IMR-90 (cell line): ENCODE results near the gene ZC3H4.

Experiments
- FOS ChIP-seq: fragments of 150-350 bp; IDR thresholded peaks from 2 replicates; pipeline ENCODE4 v1.6.1; 2016; ENCODE audit warnings: low read depth, low read length
- MAZ ChIP-seq: IDR thresholded peaks from 2 replicates; pipeline ENCODE4 v1.6.1; 2012; ENCODE audit warnings: low read depth, mild to moderate bottlenecking, low read length, improper control_type of control experiment, moderate library complexity, borderline replicate concordance
- POLR2A ChIP-seq: IDR thresholded peaks from 2 replicates; pipeline ENCODE4 v1.6.1; 2012; ENCODE audit warnings: mild to moderate bottlenecking, low read depth, low read length
- RAD21 ChIP-seq: IDR thresholded peaks from 2 replicates; pipeline ENCODE4 v1.6.1; 2012; ENCODE audit warnings: low read length, improper control_type of control experiment
- RFX5 ChIP-seq: IDR thresholded peaks from 2 replicates; pipeline ENCODE4 v1.8.0; 2012; ENCODE audit warnings: low read depth, mild to moderate bottlenecking, low read length, moderate library complexity
- SMC3 ChIP-seq: fragments of 150-350 bp; IDR thresholded peaks from 2 replicates; pipeline ENCODE4 v1.6.1; 2016; ENCODE audit warnings: low read depth, mild to moderate bottlenecking, antibody characterized with exemption, low read length, moderate library complexity
- TF ChIP-seq, protein P1 (sequence below): conservative IDR thresholded peaks from 2 replicates; pipeline ENCODE4 v1.5.1; 2012; ENCODE audit warnings: mild to moderate bottlenecking, low read depth, low read length, improper control_type of control experiment

DNA sequence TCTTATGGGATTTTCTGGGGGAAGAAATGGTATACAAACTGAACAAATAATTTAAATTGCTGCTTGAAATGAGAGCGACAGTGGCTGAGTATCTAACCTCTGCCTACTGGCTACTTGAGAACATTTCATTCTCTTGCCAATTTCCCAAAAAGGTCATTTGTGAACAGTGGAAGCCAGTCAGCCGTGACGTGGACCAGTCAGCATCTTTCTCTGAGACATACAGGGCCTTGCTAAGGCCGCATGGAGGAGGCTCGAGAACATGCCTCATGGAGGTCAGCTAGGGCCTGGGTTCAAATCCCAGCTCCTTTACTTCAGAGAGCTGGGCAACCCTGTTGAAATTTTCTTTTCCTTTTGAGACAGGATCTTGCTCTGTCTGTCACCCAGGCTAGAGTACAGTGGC, 20.3 kb downstream of the ZC3H4 start:
- TF ChIP-seq, protein P1, sequence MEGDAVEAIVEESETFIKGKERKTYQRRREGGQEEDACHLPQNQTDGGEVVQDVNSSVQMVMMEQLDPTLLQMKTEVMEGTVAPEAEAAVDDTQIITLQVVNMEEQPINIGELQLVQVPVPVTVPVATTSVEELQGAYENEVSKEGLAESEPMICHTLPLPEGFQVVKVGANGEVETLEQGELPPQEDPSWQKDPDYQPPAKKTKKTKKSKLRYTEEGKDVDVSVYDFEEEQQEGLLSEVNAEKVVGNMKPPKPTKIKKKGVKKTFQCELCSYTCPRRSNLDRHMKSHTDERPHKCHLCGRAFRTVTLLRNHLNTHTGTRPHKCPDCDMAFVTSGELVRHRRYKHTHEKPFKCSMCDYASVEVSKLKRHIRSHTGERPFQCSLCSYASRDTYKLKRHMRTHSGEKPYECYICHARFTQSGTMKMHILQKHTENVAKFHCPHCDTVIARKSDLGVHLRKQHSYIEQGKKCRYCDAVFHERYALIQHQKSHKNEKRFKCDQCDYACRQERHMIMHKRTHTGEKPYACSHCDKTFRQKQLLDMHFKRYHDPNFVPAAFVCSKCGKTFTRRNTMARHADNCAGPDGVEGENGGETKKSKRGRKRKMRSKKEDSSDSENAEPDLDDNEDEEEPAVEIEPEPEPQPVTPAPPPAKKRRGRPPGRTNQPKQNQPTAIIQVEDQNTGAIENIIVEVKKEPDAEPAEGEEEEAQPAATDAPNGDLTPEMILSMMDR = no peak
- TF ChIP-seq POLR2A (no peak), RAD21 (no peak), MAZ (no peak), RFX5 (no peak), FOS (no peak), SMC3 (no peak)
